Measurements from ENCODE around the gene MFSD11.
"Not testable (repeated sequence)": the region's sequence is repeated elsewhere in the genome, so short reads cannot be mapped to it uniquely, and the experiment has no call there.

MFSD11 gene

DNA sequence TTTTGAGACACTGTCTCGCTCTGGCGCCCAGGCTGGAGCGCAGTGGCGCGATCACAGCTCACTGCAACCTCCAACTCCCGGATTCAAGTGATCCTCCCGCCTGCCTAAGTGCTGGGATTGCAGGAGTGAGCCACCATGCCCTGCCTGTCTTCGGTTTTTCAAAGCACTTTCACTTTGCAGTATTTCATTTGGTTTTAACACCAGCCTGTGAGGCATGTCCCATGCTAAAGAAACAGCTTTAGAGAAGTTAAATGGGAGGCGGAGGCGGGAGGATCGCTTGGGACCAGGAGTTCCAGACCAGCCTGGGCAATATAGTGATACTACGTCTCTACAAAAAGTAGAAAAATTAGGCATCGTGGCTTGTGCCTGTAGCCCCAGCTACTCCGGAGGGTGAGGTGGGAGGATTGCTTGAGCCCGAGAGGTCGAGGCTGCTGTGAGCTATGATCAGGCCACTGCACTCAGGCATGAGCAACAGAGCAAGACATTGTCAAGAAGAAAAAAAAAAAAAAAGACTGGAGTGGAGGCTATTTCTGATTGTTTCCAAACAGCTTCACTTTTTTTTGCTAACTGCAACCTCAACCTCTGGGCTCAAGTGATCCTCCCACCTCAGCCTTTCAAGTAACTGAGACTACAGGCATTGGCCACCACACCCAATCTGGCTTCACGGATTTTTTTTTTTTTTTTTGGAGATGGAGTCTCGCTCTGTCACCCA lies 10.0 kb upstream of the MFSD11 start:
- peak; percentile 36 for DNase-seq

DNA sequence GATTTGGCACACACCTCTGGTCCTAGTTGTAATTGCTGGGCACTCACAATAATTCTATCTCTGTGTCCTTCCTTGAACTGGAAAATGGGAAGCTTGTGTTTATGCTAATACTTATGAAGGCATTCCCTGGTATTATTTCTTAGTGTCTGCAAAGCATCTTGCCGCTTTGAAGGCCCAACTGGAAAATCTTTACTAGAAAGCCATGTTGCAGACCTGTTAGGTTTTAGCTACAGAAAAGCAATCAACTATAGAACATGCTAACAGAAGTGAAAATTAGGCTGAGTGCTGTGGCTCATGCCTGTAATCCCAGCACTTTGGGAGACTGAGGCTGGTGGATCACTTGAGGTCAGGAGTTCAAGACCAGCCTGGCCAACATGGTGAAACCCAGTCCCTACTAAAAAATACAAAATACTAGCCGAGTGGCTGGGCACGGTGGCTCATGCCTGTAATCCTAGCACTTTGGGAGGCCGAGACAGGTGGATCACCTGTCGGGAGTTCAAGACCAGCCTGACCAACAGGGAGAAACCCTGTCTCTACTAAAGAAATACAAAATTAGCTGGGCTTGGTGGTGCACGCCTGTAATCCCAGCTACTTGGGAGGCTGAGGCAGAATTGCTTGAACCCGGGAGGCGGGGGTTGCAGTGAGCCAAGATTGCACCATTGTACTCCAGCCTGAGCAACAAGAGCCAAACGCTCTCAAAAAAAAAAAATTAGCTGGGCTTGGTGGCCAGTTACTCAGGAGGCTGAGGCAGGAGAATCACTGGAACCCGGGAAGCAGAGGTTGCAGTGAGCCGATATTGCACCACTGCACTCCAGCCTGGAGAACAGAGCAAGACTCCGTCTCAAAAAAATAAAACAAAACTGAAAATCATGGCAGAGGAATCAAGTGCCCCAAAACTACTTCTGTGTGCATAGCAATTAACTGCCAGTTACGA lies 5.9 kb upstream of the MFSD11 start:
- not testable (repeated sequence) for DNase-seq

DNA sequence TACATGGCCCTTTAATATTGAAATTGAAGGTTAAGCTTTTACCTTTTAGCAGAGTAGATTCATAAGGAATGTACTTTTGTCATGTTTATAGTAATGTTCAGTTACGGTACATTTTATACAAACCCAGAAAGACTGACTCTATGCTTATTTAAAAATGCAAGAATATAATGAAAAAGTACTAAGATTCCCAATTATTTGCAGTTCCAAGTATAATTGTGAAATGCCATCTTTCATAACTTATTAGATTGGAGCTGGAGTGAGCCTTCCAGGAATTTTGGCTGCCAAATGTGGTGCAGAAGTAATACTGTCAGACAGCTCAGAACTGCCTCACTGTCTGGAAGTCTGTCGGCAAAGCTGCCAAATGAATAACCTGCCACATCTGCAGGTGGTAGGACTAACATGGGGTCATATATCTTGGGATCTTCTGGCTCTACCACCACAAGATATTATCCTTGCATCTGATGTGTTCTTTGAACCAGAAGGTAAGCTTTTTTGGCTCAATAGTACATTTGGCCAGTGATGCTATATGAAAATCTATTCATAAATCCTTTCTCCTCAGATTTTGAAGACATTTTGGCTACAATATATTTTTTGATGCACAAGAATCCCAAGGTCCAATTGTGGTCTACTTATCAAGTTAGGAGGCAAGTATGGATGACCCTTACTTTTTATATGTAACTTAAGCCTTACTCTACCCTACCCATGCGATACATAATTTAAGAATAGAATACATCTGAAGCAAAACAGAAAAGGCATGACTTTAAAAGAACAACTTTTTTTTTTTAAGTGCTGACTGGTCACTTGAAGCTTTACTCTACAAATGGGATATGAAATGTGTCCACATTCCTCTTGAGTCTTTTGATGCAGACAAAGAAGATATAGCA lies 4.9 kb upstream of the MFSD11 start:
- DNase-seq: peak; percentile 48

DNA sequence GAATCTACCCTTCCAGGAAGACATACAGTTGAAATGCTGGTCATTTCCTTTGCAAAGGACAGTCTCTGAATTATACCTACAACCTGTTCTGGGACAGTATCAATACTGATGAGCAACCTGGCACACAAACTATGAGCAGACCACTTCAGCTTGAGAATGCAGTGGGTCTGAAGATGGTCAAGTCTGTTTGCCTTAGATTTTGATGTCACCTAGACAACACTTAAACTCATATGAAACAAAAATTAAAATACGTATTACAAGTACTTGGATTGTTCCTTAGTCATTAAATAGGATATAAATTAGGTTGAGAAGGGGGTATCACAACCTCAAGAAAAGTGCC lies 4.3 kb upstream of the MFSD11 start:
- DNase-seq: no peak

GRCh38 chr17:76734080-76734840 lies 3.7 kb upstream of the MFSD11 start:
- peak; percentile 41 for DNase-seq

- peak; percentile 60 for DNase-seq
Observed at GRCh38 chr17:76735006-76735405, 2.9 kb upstream of the MFSD11 start.

GRCh38 chr17:76735586-76736348 lies 2.2 kb upstream of the MFSD11 start:
- peak; percentile 65 for DNase-seq

DNA sequence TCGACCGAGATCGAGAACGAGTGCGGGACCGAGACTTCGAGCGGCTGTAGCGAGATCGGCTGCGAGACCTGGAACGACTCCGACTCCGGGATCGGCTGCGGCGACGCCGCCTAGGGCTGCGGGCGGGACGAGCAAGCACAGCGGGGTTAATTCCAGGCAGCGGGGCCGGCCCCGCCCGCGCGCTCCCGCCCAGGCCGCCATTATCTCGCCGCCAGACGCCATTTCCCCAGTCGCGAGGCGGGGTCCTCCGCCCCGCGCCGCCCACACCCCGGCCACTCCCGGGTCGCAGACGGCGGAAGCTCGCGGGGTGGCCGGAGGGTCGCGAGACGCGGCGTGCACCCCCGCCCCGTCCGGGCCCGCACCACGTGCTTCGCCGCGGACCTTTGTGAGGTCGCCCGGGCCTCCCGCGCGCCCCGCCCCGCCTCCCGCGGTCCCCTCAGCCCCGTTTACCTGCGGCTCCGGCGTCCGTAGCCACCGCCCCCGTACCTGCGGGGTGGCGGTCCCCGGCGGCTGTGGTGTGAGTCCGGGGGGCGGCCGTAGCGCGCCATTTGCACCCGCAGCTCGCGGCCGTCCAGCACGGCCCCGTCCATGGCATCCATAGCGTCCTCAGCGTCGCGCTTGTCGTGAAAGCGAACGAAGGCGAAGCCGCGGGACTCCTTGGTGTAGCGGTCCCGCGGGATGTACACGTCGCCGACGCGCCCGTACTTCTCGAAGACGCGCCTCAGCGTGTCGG lies 1.4 kb upstream of the MFSD11 start:
- peak; percentile 88 for DNase-seq

GRCh38 chr17:76737082-76737675 lies 740 bp upstream of the MFSD11 start, which contains the start of gene SRSF2:
Gene SRSF2, minus strand, starts transcription at chr17:76737331. Its CDS starts 171 bp downstream, at chr17:76737160.
- DNase-seq: peak; percentile 100

GRCh38 chr17:76738468-76738850 lies 540 bp downstream of the MFSD11 start:
- peak; percentile 59 for DNase-seq

GRCh38 chr17:76739568-76740115 lies 1.7 kb downstream of the MFSD11 start:
- not testable (repeated sequence) for DNase-seq

DNA sequence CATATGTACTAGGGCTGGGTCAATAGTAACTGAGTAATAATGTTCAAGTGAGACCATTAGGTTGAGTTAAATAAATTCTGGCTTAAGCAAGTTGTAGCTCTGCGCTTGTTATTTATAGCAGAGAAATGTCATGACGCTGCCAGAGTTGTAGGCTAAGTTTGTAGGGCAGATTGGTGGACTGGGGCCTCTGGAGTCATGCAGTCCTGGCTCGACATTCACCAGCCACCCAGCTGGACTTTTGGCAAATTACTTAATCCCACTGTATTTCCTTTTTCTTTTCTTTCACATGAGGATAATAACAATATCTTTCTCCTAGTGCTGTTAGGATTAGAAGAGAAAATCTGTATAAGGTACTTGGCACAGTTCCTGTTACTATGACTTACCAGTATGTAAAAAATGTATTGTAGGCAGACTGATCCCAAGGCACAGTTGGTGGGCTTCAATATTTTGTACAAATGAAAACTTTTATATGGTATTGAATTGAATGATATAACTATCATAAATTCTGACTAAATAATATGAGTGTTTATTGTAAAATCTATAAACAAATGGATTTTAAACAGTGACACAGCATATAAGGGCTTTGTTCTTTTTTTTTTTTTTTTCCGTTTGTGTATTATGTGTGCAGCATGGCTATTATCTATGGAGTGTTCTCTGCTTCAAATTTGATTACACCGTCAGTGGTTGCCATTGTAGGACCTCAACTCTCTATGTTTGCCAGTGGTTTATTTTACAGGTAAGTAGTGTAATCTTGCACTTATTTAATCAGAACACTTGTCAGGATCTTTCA lies 2.6 kb downstream of the MFSD11 start:
- no peak for DNase-seq

- no peak for DNase-seq
Observed at GRCh38 chr17:76742958-76743357, 5.0 kb downstream of the MFSD11 start.

GRCh38 chr17:76744747-76745146 lies 6.8 kb downstream of the MFSD11 start:
- no peak for DNase-seq

DNA sequence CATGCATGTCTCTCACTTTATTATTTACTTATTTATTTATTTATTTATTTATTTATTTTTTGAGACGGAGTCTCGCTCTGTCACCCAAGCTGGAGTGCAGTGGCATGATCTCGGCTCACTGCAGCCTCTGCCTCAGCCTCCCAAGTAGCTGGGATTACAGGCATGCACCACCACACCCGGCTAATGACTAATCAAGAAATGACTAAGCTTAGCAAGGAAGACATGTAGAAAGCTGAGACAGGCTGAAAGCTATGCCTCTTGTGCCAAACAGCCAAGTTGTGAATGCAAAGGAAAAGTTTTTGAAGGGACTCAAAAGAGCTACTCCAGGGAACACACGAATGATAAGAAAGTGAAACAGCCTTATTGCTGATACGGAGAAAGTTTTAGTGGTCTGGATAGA lies 7.9 kb downstream of the MFSD11 start:
- DNase-seq: not testable (repeated sequence)

DNA sequence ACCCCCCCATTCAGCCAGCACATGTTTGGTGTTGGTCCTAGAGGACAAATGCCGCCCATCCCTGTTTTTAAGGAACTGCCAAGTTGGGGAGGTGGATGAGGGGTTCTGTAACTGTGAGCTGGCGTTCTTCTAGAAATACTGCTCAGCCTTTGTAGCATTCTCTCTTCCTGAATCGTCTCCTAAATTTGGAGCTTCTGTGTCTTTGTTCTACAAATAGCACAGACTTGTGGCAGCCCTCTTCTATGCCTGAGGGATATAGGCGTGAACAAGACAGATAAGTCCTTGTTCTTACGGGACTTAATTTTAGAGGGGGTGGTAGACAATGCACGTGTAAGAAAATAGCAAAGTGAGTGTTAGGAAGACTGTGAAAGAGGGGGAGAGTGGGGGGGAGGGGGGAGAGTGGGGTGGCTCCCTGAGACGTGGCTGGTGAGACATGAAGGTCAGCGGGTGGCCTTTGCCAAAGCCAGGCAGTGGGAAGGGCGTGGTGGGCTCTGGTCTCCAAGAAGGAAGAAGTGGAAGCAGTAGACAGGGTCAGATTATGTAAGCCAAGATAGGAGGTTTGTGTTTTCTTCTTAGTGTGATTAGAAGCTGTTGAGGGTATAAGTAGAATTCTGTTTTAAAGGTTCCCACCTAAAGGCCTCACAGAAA lies 9.9 kb downstream of the MFSD11 start:
- DNase-seq: no peak

DNA sequence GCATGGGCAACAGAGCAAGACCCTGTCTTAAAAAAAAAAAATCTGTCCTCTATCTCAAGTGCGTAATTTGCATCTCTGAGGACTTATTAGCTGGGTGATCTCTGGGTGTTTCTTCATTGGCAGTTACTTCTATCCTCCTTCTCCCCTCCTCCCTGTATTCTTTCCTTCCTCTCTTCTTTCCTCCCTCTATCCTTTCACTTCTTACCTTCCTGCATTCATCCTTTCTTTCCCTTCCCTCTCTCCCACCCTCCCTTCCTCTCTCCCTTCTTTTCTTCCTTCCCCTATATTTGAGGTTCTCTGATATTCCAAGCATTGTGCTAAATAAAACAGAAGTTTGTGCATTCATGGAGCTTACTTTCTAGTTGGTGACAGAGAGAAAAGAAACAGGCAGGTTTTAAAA lies 10.7 kb downstream of the MFSD11 start:
- DNase-seq: no peak

GRCh38 chr17:76751416-76751993 lies 13.6 kb downstream of the MFSD11 start:
- no peak for DNase-seq

All from NCI-H69 (cell line).